ENCODE data around the gene PRSS23. TPM values are rescaled to one million over a fixed set of nuclear protein-coding genes. Genes with fewer than 3 reads are reported as not detected.

Gene PRSS23
- total RNA-seq, 2 donors from 2014 or later, result 0.16 to 0.91 TPM

DNA sequence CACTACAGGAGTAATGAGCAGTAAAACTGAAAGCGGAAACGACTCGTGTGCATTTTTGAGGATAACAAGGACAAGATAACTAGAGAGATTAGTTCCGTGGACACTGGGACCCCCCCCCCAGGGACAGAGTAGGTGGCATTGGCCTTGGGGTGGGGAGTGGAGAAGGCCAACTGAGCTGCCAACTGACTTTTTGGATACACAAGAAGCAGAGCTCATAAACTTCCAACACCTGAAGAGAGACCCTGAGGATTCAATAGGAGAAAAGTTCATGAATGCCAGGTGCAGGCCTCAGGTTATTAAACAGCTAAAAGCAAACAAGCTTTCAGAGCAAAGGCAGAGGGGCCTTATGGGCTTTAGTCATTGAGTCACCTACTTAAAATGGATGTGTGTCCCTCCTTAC, 17.6 kb upstream of the PRSS23 start:
- H3K27ac Mint-ChIP-seq, result no peak overlapping the region
- H3K4me1 Mint-ChIP-seq, result no peaks in the 10 kb centered on the region
- H3K9me3 Mint-ChIP-seq, result no peaks in the 10 kb centered on the region
- H3K4me3 Mint-ChIP-seq, result no peak overlapping the region
- ATAC-seq (replicated peaks), result no peak
- no peaks in the 10 kb centered on the region for H3K36me3 Mint-ChIP-seq (ENCODE audit: low read depth)
- H3K27me3 Mint-ChIP-seq, result peaks cover 26% of the 10 kb centered on the region

DNA sequence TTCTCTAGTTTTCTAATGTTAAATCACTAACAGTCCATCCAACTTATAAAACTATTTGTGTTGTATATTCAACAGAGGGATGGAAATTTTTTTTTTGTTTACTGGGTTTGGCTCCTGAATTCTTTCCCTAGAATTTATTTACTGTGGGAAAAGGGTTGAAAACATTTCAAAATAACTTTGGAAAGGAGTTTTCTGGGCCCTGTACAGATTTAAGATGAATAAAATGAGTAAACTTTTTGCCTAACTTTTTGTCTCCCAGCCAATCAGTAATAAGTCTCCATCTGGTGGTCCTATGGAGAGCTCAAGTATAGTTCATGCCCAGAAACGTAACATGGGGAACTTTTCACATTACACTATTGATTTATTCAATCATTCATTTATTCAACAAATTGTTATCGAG, 16.7 kb upstream of the PRSS23 start:
- no peaks in the 10 kb centered on the region for H3K4me1 Mint-ChIP-seq

GRCh38 chr11:86784241-86784681, 16.1 kb upstream of the PRSS23 start:
- no peaks in the 10 kb centered on the region for H3K9me3 Mint-ChIP-seq
- no peak overlapping the region for H3K4me3 Mint-ChIP-seq
- H3K27ac Mint-ChIP-seq, result no peak overlapping the region
- H3K36me3 Mint-ChIP-seq (ENCODE audit: low read depth), result no peaks in the 10 kb centered on the region
- no peak for ATAC-seq (replicated peaks)
- no peaks in the 10 kb centered on the region for H3K4me1 Mint-ChIP-seq
- H3K27me3 Mint-ChIP-seq, result peaks cover 19% of the 10 kb centered on the region

More for the DNA sequence above, 16.7 kb upstream of the PRSS23 start:
- H3K9me3 Mint-ChIP-seq, result no peaks in the 10 kb centered on the region
- no peak overlapping the region for H3K27ac Mint-ChIP-seq
- H3K27me3 Mint-ChIP-seq, result peaks cover 22% of the 10 kb centered on the region
- no peaks in the 10 kb centered on the region for H3K36me3 Mint-ChIP-seq (ENCODE audit: low read depth)
- H3K4me3 Mint-ChIP-seq, result no peak overlapping the region
- no peak for ATAC-seq (replicated peaks)

- Mint-ChIP-seq H3K27ac (no peak overlapping the region), H3K27me3 (peaks cover 13% of the 10 kb centered on the region), H3K4me1 (no peaks in the 10 kb centered on the region), H3K36me3 (ENCODE audit: low read depth) (no peaks in the 10 kb centered on the region), H3K9me3 (no peaks in the 10 kb centered on the region), H3K4me3 (no peak overlapping the region)
- no peak for ATAC-seq (replicated peaks)
Measured at GRCh38 chr11:86785576-86785975, 14.8 kb upstream of the PRSS23 start.

GRCh38 chr11:86787018-86787536, 13.3 kb upstream of the PRSS23 start:
- H3K4me1 Mint-ChIP-seq, result no peaks in the 10 kb centered on the region
- H3K9me3 Mint-ChIP-seq, result no peaks in the 10 kb centered on the region
- H3K27me3 Mint-ChIP-seq, result peaks cover 13% of the 10 kb centered on the region
- ATAC-seq (replicated peaks), result no peak
- H3K4me3 Mint-ChIP-seq, result no peak overlapping the region
- no peak overlapping the region for H3K27ac Mint-ChIP-seq
- H3K36me3 Mint-ChIP-seq (ENCODE audit: low read depth), result no peaks in the 10 kb centered on the region

- H3K4me1 Mint-ChIP-seq, result no peaks in the 10 kb centered on the region
- ATAC-seq (replicated peaks), result no peak
- no peak overlapping the region for H3K27ac Mint-ChIP-seq
- no peak overlapping the region for H3K4me3 Mint-ChIP-seq
- peaks cover 13% of the 10 kb centered on the region for H3K27me3 Mint-ChIP-seq
- H3K36me3 Mint-ChIP-seq (ENCODE audit: low read depth), result no peaks in the 10 kb centered on the region
- no peaks in the 10 kb centered on the region for H3K9me3 Mint-ChIP-seq
Measured at GRCh38 chr11:86787656-86788055, 12.7 kb upstream of the PRSS23 start.

GRCh38 chr11:86790195-86790725, 10.1 kb upstream of the PRSS23 start:
- Mint-ChIP-seq H3K27ac (no peak overlapping the region), H3K4me1 (no peaks in the 10 kb centered on the region), H3K9me3 (no peaks in the 10 kb centered on the region), H3K36me3 (ENCODE audit: low read depth) (no peaks in the 10 kb centered on the region), H3K4me3 (no peak overlapping the region), H3K27me3 (peaks cover 16% of the 10 kb centered on the region)
- ATAC-seq (replicated peaks), result no peak

DNA sequence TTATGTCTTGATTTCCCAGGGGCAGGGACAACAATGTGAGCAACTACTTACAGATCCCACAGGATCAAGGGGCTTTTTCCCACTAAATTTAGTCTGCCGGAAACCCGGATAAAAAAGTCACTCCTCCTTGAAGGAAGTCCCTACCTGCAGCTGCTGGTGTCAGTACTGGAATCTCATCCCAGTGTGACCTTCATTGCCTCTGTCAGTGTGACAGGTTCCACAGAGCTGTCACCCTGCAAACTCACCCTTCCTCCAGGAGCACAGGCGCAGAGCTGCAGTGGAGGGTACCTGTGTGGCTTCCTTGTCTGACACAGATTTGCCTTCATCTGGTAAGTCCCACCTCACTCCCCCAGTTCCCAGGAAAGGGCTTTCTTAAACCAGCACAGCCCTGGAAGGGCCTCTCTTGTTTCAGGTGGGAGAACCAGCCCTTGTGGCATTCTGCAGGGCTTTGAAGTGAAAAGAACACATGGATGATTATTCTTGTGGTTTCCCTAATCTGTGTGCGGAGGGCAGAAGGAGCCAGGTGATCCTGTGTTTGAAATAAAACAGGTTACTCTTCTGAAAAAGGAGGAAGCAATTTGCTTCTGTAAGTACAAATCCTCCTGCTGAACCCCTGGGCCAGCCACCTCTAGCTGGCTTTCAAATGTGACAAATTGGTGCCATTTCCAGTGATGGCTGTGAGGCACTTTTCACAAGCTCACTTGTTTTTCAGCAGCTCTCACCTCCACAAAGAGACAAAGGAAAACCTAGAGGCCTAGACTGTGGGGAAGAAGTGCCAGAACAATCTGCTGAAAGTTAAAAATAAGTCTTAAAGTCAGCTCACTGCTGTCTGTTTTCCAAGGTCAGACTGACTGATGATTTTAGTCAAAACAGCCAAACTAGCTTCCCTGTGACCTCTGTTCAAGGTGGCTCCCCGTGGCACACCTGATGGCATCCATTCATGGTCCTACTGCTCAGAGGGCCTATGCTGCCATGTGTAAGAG, 9.2 kb upstream of the PRSS23 start:
- no peak for ATAC-seq (replicated peaks)
- H3K27me3 Mint-ChIP-seq, result peaks cover 19% of the 10 kb centered on the region
- H3K36me3 Mint-ChIP-seq (ENCODE audit: low read depth), result no peaks in the 10 kb centered on the region
- no peak overlapping the region for H3K4me3 Mint-ChIP-seq
- H3K4me1 Mint-ChIP-seq, result no peaks in the 10 kb centered on the region
- no peaks in the 10 kb centered on the region for H3K9me3 Mint-ChIP-seq
- H3K27ac Mint-ChIP-seq, result no peak overlapping the region

DNA sequence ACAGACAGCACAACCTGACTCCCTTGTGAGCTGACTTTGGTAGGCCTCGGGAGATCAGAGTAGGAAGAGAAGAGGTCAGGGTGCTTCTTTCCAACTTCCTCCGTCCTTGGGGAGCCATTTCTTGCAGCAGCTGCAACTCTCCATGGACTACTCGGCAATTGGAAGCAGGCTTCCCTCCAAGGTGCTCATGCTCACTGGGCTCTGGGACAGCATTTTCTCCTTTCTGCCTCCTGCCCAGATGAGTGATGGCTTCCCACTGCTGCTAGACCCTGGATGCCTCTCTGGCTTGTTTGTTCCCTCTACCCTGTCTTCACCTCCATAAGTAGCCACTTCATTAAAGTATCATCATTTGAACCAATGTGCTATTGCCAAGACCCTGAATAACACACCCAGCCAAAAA, 8.2 kb upstream of the PRSS23 start:
- H3K9me3 Mint-ChIP-seq, result no peaks in the 10 kb centered on the region
- no peaks in the 10 kb centered on the region for H3K36me3 Mint-ChIP-seq (ENCODE audit: low read depth)
- no peaks in the 10 kb centered on the region for H3K4me1 Mint-ChIP-seq
- H3K27ac Mint-ChIP-seq, result no peak overlapping the region
- H3K4me3 Mint-ChIP-seq, result no peak overlapping the region
- no peak for ATAC-seq (replicated peaks)
- H3K27me3 Mint-ChIP-seq, result peaks cover 17% of the 10 kb centered on the region

- H3K9me3 Mint-ChIP-seq, result no peaks in the 10 kb centered on the region
- H3K4me1 Mint-ChIP-seq, result no peaks in the 10 kb centered on the region
- peaks cover 15% of the 10 kb centered on the region for H3K27me3 Mint-ChIP-seq
- ATAC-seq (replicated peaks), result no peak
- no peak overlapping the region for H3K4me3 Mint-ChIP-seq
- no peaks in the 10 kb centered on the region for H3K36me3 Mint-ChIP-seq (ENCODE audit: low read depth)
- H3K27ac Mint-ChIP-seq, result no peak overlapping the region
Measured at GRCh38 chr11:86793307-86793706, 7.0 kb upstream of the PRSS23 start.

GRCh38 chr11:86795511-86795910, 4.8 kb upstream of the PRSS23 start:
- Mint-ChIP-seq H3K4me3 (no peak overlapping the region), H3K27ac (no peak overlapping the region), H3K9me3 (no peaks in the 10 kb centered on the region), H3K36me3 (ENCODE audit: low read depth) (no peaks in the 10 kb centered on the region), H3K27me3 (peaks cover 25% of the 10 kb centered on the region), H3K4me1 (no peaks in the 10 kb centered on the region)
- ATAC-seq (replicated peaks), result no peak

GRCh38 chr11:86795949-86796348, 4.4 kb upstream of the PRSS23 start:
- Mint-ChIP-seq H3K27me3 (peaks cover 28% of the 10 kb centered on the region), H3K9me3 (no peaks in the 10 kb centered on the region), H3K36me3 (ENCODE audit: low read depth) (no peaks in the 10 kb centered on the region), H3K4me1 (no peaks in the 10 kb centered on the region), H3K27ac (no peak overlapping the region), H3K4me3 (no peak overlapping the region)
- ATAC-seq (replicated peaks), result no peak

- H3K27me3 Mint-ChIP-seq, result peaks cover 39% of the 10 kb centered on the region
- H3K36me3 Mint-ChIP-seq (ENCODE audit: low read depth), result no peaks in the 10 kb centered on the region
- H3K27ac Mint-ChIP-seq, result no peak overlapping the region
- no peaks in the 10 kb centered on the region for H3K4me1 Mint-ChIP-seq
- H3K4me3 Mint-ChIP-seq, result no peak overlapping the region
- no peak for ATAC-seq (replicated peaks)
- no peaks in the 10 kb centered on the region for H3K9me3 Mint-ChIP-seq
Measured at GRCh38 chr11:86797133-86797532, 3.2 kb upstream of the PRSS23 start.

GRCh38 chr11:86798988-86799387, 1.4 kb upstream of the PRSS23 start:
- Mint-ChIP-seq H3K36me3 (ENCODE audit: low read depth) (no peaks in the 10 kb centered on the region), H3K4me3 (no peak overlapping the region), H3K27me3 (peaks cover 36% of the 10 kb centered on the region), H3K9me3 (no peaks in the 10 kb centered on the region), H3K4me1 (peaks cover 10% of the 10 kb centered on the region), H3K27ac (no peak overlapping the region)
- ATAC-seq (replicated peaks), result no peak

- peaks cover 39% of the 10 kb centered on the region for H3K27me3 Mint-ChIP-seq
- no peak for ATAC-seq (replicated peaks)
- no peak overlapping the region for H3K27ac Mint-ChIP-seq
- H3K4me3 Mint-ChIP-seq, result peak overlapping the region; percentile 51
- peaks cover 10% of the 10 kb centered on the region for H3K4me1 Mint-ChIP-seq
- H3K36me3 Mint-ChIP-seq (ENCODE audit: low read depth), result no peaks in the 10 kb centered on the region
- no peaks in the 10 kb centered on the region for H3K9me3 Mint-ChIP-seq
Measured at GRCh38 chr11:86799680-86800075, 664 bp upstream of the PRSS23 start.
